HG03354 (cell line): Measurements from ENCODE around the gene IDS.
"Not testable (repeated sequence)": the region's sequence is repeated elsewhere in the genome, so short reads cannot be mapped to it uniquely, and the experiment has no call there.

Source experiments
- ATAC-seq: cut with Tn5 transposase; IDR thresholded peaks from one replicate; pipeline ENCODE4 v1.9.1; 2021; ENCODE audit warnings: mild to moderate bottlenecking; ENCODE audit not compliant: unreplicated experiment, poor library complexity, severe bottlenecking

IDS gene

GRCh38 chrX:149504226-149504914 lies 736 bp downstream of the IDS start:
- ATAC-seq = peak; percentile 56

DNA sequence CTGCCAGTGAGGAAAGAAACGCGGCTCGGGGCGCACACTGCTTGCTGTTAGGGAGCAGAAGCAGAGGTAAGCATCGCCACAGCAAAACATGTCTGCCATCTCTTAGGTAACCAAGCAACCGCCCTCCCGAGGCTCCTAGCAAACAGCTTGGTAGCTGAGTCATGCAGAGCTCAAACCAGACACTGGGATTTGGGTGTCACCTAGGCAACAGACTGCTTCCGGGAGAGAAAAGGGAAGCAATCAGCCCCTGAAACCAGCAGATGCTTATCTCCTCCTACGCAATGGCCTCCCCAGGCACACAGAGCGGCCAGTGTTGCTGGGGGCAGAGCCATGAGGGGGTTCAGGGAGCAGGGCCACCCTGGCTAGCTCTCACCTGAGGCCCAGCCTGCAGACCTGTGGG lies 1.7 kb downstream of the IDS start:
- ATAC-seq = peak; percentile 68

DNA sequence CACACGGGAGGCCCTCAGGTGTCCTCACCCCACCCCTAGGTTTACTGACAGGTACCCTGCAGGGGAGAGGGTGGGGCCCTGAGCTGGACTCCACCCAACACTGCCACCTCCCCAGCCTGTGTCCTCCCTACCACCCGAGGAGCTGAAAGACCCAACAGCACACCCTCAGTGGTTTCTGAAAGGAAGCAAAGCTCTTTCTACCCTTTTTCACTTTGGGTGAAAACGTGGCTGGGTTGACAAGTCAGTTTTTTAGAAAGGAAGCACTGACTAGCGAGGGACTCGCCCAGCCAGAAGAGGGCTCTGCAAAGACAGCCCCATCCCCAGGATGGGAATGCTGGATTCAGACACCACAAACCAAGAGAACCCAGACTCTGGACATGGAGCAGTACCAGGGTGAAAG lies 2.2 kb downstream of the IDS start:
- ATAC-seq = not testable (repeated sequence)

GRCh38 chrX:149499766-149500165 lies 5.3 kb downstream of the IDS start:
- ATAC-seq = no peak

DNA sequence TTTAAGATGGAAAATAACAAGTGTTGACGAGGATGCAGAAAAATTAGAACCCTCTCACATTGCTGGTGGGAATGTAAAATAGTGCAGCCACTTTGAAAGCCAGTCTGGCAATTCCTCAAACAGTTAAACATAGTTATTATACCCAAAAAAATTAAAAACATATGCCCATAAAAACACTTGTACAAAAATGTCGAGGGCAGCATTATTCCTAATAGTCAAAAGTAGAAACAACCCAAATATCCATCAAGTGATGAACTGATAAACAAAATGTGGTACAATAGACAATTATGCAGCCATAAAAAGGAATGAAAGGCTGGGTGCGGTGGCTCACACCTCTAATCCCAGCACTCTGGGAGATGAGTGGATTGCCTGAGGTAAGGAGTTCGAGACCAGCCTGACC lies 6.3 kb downstream of the IDS start:
- ATAC-seq = no peak

DNA sequence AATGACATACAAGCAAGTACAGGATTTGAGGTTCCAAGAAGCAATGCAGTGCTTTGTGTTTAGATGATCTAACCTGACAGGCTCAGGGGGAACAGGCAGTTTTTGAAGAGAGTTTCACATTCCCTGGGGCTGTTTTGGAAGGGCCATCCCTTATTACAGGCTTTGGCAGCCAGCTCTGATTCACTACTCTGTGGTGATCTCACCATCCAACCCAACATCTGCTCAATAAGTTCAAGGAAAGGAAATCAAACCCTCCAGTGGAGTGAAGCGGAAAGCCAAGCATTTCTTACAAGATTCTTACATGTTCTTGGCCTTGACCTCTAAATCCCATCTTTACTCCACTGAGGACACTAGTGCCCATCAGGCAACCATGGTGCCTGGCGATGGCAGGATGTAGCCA lies 7.5 kb downstream of the IDS start:
- ATAC-seq = no peak

GRCh38 chrX:149497054-149497453 lies 8.1 kb downstream of the IDS start:
- no peak for ATAC-seq

DNA sequence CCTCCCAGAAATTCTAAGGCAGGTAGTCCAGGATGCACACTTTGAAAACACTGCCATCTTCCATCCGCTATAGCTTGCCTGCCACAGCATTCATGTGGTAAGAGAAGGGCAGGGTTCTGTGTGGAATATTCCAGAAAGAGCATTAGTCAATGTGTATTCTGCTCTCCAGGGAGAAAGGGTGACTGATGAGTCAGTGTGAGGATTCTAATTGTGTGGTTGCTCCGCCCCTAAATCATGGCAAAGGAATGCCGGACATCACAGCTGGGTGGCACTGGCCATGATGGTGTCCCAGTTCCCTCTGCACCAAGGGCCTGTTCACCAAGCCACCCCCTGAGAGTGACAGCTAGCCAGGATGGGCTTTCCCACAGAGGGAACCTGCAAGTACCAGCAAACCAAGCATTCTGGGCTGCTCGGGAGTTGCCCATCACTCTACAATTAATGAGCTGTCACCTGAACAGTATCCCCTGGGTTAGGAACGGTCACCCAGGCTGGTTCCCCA lies 9.5 kb downstream of the IDS start:
- no peak for ATAC-seq

GRCh38 chrX:149494844-149495565 lies 10.1 kb downstream of the IDS start:
- no peak for ATAC-seq

GRCh38 chrX:149493567-149494562 lies 11.2 kb downstream of the IDS start:
- no peak for ATAC-seq

GRCh38 chrX:149491812-149492211 lies 13.3 kb downstream of the IDS start:
- ATAC-seq = no peak

DNA sequence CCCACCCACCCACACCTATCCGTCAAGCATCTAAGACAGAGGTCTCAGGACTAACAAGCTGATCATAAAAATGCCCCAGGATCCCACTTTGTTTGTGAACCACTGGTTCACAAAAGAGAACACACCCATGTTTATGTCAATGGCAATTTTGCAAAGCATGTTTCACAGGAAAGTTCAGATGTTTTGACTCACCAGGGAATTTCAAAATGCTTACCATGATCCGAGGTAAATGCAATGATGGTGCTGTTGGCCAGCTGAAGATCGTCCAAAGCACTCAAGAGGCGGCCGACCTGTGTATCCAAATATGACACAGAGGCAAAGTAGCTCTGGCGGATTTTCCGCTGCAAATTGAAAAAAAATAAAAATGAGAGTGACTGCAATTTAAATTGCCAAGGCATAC lies 15.0 kb downstream of the IDS start:
- no peak for ATAC-seq

- not testable (repeated sequence) for ATAC-seq
These were observed 16.6 kb downstream of the IDS start for GRCh38 chrX:149488411-149489052.

GRCh38 chrX:149488008-149488407 lies 17.1 kb downstream of the IDS start:
- not testable (repeated sequence) for ATAC-seq

GRCh38 chrX:149487292-149487691 lies 17.8 kb downstream of the IDS start:
- peak; percentile 54 for ATAC-seq

- ATAC-seq = no peak
These were observed 28.6 kb downstream of the IDS start for GRCh38 chrX:149476513-149476912.

DNA sequence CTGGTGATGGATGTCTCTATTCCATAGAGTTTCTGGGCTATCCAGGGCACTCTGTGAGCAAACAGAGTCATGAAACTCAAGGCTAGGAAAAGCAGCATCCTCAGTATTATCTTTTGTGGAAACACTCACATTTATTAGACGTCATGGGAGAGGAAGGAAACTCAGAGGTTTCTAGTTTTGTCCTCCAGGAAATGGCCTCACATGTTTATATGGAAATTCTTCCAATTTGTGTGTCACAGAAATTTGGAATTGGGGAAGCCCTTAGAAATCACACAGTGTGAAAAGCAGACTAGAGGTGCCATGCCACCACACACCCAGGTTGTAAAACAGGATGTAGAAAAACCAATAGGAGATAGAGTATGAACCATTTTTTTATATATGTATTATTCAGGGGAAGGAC lies 31.1 kb downstream of the IDS start:
- no peak for ATAC-seq

DNA sequence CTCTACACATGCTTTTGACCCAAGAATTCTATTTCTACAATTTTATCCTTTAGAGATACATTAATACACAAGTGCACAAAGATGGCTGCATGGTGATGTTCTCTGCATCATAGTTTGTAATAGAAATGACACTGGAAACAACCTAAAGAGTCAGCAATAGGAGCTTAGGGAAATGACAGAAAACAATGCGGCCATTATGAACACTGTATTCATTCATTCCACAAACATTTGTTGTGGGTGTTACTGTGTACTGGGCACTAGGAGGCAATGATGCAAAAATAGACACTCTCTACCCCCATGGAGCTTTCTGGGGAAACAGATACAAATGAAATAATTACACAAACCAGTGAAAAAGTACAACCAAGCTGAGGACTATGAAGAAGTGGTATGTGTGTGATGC lies 32.0 kb downstream of the IDS start:
- ATAC-seq = no peak

- no peak for ATAC-seq
These were observed 32.5 kb downstream of the IDS start for GRCh38 chrX:149472625-149473024.

- no peak for ATAC-seq
These were observed 33.7 kb downstream of the IDS start for GRCh38 chrX:149471397-149471796.
